GM12864 (cell line): ENCODE measurements around the gene CREG2.

Source experiments
- DNase-seq: peaks from one replicate; pipeline ENCODE4 v3.0.0-alpha.2; 2011; ENCODE audit warnings: low read depth
- H3K4me3 ChIP-seq: 2 replicates; pipeline ENCODE4 v1.5.1; 2011; ENCODE audit warnings: mild to moderate bottlenecking, low read depth, low read length, control low read depth
- CTCF ChIP-seq: IDR thresholded peaks from 2 replicates; pipeline ENCODE4 v1.5.1; 2011; ENCODE audit warnings: low read depth, mild to moderate bottlenecking, moderate library complexity, low read length, control low read depth, inconsistent platforms; ENCODE audit errors: missing control alignments

CREG2 gene

GRCh38 chr2:101409699-101410098 lies 22.4 kb upstream of the CREG2 start:
- DNase-seq = no peak
- TF ChIP-seq CTCF = no peak
- H3K4me3 ChIP-seq = no peak overlapping the region

GRCh38 chr2:101408925-101409324 lies 21.6 kb upstream of the CREG2 start:
- no peak overlapping the region for H3K4me3 ChIP-seq
- DNase-seq = no peak
- TF ChIP-seq CTCF = no peak

GRCh38 chr2:101405351-101405899 lies 18.1 kb upstream of the CREG2 start:
- TF ChIP-seq CTCF = no peak
- H3K4me3 ChIP-seq = no peak overlapping the region
- no peak for DNase-seq

GRCh38 chr2:101403745-101404144 lies 16.4 kb upstream of the CREG2 start:
- H3K4me3 ChIP-seq = no peak overlapping the region
- no peak for DNase-seq
- TF ChIP-seq CTCF = no peak

GRCh38 chr2:101402630-101403029 lies 15.3 kb upstream of the CREG2 start:
- DNase-seq = no peak
- no peak for TF ChIP-seq CTCF
- no peak overlapping the region for H3K4me3 ChIP-seq

- no peak overlapping the region for H3K4me3 ChIP-seq
- TF ChIP-seq CTCF = peak; percentile 41
- no peak for DNase-seq
These were observed 14.6 kb upstream of the CREG2 start for GRCh38 chr2:101401906-101402305.

GRCh38 chr2:101401326-101401665 lies 14.0 kb upstream of the CREG2 start:
- TF ChIP-seq CTCF = no peak
- no peak for DNase-seq
- no peak overlapping the region for H3K4me3 ChIP-seq
